Measurements from ENCODE around the gene CEMIP2.
"Not testable (repeated sequence)": the region's sequence is repeated elsewhere in the genome, so short reads cannot be mapped to it uniquely, and the experiment has no call there.

Gene CEMIP2

DNA sequence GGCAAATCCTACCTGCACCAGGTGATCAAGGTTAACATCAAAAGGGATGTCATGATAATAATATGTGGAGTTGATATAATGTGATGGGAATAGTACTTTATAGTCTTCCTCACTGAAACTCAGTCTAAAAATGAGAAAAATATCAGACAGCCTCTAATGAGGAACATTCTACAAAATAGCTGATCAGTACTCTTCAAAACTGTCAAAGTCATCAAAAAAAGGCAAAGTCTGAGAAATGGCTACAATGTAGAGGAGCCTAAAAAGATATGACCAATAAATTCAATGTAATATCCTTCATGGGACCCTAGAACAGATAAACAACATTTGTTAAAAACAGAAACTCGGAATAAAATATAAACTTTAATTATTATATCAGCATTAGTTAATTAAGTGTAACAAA is 95.7 kb downstream of the CEMIP2 start:
- no peak for DNase-seq

DNA sequence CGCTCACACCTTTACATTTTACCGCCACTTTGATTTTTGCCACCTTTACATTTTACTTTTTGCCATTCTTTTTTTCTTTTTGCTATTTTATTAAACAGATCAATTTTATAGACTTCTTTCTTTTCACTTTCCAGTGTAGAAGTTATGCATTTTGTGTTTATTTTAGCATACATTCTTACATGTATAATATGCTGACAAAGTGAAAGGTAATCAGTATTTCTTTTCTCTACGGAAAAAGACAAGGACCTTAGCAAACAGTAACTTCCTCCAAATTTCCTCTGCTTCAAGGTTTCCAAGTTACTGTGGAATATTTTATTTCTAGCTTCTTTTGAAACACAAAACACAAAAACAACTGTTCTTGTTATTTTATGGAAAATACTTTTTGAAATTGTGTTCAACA is 97.0 kb downstream of the CEMIP2 start:
- no peak for DNase-seq

DNA sequence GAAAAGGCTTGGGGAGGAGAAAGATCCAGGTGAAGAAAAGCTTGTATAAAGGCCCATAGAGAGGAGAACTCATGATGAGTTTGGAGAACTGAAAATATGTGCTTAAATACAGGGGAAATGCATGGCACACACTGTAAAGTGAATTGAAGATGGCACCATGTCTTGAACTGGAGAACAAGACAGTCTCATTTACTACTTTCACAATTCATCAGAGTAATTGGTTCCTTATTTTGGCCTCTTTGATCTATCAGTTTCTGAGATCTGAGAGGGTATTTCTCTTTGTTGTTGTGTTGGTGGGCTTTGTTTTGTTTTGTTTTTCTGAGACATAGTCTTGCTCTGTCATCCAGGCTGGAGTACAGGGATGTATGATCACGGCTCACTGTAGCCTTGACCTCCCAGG is 98.2 kb downstream of the CEMIP2 start:
- no peak for DNase-seq

DNA sequence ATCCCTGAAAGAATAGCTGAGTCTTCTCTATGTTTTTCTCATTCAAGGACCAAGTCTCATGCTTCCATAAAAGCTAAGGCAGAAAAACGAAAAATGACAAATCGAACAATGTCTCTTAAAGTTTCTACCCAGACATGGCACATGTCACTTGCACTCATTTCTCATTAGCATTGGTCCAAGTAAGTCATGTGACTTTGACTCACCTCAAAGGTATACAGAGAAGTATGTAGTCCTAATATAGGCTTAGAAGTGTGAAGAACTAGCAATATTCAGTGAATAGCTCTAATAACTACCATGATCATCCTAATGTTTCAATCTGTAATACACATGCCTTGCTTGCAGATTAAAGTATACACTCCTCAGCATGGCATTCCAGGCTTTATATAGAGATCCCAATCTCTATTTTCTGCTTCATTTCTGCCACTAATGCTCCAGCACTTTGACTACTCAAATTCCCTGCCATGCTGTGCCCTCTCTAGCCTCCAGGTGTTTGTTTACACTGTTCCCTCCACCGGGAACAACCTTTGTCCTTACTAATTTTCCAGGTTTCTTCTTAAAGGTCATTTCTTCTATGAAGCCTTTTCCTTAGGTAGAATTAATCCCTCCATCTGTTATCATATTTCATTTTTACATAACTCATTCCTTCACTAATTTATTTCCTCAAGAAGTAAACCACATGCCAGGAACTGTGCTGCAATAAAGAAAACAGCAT is 98.9 kb downstream of the CEMIP2 start:
- DNase-seq: no peak

DNA sequence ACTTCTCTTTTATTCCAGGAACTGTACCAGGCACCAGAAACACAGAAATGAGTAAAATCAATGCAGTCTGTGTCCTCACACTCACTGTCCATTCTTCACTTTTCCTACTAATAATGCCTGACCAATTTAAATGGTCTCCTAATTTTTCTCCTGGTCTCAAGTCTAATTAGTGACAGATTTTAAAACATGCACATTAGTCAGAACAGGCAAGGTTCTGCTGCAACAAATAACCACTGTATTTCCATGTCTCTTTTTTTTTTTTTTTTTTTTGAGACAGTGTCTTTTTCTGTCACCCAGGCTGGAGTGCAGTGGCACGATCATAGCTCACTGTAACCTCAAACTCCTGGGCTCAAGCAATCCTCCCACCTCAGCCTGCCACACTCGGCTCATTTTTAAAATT is 99.6 kb downstream of the CEMIP2 start:
- DNase-seq: no peak

DNA sequence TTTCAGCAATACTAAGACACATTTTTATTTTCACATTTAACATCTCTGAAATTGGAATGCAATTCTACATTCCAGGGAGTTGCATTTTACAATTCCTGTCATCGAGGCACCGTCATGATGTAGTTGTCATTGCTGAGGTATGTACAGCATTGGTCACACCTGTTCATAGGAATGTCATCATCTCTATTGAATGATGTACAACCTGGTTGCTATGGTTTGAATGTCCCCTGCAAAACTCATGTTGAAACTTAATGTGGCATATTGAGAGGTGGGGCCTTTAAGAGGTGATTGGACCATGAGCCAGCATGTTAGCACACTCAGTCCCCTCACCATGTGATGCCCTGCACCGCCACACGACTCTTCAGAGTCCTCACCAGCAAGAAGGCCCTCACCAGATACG is 103.1 kb downstream of the CEMIP2 start:
- no peak for DNase-seq

DNA sequence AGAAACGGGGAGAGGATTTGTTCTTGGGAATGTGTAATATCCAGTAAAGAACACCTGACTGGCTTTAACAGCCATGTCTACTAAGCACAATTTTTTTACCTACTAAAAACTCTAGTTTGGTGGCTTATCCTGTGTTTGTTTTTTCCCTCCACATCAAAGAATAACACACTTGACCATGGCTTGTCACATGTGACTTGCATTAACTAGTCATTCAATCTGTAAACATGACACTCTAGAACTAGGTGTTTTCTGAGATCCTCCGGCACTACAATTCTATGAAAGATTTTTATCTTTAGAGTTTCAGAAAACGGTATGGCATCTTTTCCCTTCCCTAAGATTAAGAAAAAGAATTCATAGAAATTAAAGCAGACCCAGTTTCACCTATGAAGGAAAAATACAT is 103.7 kb downstream of the CEMIP2 start:
- DNase-seq: no peak

DNA sequence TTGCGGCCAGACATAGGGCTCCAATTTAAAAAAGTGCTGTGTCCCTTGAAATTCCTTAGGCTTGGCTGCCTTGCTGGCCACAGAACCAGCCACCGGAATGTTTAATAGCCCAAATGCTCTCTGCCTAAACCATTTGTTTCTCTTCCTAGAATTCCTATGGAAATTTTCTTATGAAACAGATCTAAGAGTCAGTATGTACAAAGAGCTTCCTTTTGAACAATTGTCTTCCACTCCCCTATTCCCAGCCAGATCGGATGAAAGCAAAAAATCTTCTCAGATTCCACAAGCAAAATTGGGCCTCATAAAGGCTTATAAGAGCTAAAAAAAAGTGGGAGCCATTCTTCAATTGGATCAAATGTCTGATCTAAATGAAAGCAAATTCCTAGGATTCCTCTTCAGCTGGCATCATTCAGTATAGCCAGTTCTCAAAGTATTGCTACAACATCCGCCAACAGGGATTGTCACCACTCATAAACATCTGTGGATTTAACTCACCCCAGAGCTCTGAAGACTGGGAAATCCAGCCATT is 104.3 kb downstream of the CEMIP2 start:
- DNase-seq: no peak

DNA sequence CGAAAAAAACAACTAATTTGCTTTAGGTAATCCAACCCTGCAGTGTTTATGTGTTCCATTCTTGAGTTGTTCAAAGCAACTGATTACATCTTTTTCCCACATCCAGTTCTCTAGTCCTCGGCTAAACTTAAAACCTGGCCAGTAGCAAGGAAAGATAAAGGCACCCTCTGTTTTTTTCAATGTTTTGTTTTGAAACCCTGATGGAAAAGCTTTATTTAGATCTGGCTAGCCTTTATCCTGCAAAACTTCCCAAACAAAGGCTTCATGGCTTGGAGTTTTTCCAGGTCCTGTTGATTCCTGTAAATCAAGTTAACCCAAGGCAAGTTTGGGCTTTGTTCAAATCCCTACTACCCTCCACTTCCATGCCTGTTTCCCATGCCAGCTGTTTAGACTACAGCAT is 105.1 kb downstream of the CEMIP2 start:
- DNase-seq: no peak

DNA sequence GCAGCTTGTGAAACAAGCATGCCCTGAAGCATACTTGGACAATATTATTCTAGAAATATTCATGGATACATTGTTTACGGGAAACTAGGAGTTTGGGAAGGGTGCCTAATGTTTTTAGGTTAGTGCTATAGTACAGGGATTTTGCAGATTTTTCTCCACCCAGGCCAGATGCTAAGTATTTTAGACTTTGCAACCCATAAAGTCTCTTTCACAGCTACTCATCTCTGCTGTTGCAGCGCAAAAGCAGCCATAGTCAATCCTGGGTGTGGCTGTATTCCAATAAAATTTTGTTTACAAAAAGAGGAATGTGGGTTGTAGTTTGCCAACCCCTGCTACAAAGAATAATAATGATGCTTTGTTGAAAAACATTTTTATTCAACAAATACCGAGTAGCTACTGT is 106.2 kb downstream of the CEMIP2 start:
- no peak for DNase-seq

DNA sequence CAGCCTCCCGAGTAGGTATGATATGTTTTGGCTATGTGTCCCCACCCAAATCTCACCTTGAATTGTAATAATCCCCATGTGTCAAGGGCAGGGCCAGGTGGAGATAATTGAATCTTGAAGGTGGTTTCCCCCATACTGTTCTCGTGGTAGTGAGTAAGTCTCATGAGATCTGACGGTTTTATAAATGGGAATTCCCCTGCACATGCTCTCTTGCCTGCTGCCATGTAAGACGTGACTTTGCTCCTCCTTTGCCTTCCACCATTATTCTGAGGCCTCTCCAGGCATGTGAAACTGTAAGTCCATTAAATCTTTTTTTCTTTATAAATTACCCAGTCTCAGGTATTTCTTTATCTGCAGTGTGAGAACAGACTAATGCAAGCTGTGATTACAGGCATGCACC is 111.0 kb downstream of the CEMIP2 start:
- not testable (repeated sequence) for DNase-seq

DNA sequence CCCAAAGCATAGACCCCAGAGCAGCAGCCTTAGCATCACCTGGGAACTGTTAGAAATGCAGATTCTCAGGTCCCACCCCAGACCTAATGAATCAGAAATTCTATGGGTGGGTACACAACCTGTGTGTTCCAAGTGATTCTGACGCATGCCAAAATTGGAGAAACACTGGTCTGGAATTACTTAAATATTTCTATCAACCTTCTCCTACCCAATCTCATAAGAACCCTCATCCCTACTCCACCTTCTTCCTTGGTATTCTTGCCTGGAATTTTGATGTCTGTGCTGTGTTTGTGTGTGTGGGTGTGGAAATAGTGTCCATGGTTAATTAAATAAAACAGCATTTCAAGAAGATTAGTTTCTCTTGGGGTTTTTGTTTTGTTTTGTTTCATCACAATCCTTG is 111.8 kb downstream of the CEMIP2 start:
- no peak for DNase-seq

DNA sequence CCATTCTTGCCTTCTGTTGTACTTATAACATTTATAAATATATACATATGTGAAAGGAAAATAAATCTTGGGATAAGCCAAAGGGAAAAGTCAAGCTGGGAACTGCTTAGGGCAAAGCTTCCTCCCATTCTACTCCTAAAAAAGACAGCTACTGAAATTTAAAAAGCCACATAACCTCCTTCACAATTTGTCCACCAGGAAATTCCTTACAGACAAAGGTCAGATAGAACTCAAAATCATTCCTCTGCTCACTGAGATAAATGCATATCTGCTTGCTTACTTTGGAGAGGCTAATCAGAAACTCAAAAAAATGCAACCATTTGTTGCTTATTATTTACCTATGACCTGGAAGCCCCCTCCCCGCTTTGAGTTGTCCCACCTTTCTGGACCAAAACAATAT is 112.5 kb downstream of the CEMIP2 start:
- no peak for DNase-seq

DNA sequence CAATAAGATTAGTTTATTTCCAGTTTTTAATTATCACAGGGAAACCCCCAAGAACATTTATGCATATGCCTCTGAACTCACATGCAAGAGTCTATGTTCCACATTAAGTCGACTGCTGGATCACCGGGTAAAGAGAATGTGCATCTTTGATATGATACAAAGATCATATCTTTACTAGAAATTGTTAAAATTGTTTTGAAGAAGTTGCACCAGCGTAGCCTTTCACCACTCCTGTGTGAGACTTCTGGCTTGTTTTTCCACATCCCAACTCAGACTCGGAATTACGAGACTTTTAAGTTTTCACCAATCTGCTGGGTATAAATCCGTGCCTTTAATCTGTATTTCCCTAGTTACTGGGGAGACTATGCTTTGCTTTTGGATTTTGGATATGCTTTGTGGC is 113.2 kb downstream of the CEMIP2 start:
- DNase-seq: no peak

DNA sequence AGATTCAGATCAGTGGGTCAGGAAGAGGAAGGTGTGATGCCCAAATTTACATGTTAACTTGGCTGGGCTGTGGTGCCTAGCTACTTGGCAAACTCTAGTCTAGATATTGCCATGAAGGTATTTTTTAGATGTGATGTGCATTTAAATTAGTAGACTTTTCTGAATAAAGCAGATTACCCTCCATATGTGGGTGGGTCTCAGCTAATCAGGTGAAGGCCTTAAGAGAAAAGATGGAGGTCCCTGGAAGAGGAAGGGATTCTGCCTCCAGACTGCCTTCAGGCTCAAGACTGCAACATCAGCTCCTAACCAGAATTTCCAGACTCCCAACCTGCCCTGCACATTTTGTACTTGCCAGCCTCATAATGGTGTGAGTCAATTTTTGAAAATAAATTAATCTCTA is 115.8 kb downstream of the CEMIP2 start:
- DNase-seq: no peak

DNA sequence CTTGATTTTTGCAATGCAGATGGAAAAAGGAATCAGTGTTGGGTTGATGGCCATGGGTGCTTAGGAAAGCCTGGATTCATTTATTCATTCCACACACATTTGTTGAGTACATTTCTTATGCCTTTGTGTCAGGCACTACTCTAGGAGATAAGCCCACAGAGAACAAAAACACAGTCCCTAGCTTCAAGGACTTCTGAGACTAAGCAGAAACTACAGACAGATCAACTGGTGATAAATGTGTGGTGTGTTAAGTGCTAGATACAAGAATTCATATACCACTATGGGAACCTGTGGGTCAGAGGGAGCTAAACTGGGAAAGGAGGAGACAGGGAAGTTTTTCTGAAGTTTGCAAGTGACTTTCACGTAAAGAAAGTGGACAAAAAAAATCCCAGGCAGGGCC is 119.9 kb downstream of the CEMIP2 start:
- DNase-seq: no peak

DNA sequence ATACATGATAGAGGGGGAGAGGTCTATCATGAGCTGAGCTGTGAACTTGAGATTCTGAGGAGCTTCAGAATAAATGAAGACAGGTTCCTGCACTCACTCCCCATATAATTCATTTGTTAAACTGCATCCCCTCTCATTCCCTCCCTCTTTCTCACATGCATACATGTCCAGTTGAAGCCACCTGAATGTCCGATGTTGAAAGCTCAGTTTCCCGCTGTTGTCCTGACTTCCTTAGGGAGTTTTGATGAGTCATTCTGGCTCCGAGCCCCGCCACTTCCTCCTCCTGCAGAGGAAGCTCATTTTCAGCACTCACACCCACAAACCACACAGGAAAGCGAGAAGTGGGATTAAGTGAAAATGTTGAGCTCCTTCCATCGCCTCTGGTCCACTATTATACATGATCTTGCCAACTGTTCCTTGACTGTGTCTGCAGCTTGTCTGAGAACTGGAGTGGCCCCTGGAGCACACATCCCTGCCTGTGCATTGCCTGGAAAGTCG is 121.2 kb downstream of the CEMIP2 start:
- no peak for DNase-seq

DNA sequence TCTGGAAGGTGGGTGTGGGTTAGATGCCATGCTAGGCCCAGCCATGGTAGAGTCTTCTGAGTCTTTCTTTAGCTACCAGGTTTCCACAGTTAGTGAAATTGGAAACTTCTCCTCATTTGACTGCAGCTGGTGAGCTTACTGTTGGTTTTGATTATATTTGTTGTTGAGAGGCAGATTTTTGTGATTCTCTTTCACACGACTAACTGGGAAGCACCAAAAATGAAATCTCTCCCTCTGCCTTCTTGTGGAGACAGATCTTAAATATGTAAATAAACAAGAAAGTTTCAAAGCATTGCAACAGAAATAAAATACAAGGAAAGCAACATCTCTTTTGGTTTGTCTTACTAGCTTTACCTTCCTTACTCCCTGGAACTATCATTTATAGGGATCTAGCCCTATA is 122.2 kb downstream of the CEMIP2 start:
- no peak for DNase-seq

DNA sequence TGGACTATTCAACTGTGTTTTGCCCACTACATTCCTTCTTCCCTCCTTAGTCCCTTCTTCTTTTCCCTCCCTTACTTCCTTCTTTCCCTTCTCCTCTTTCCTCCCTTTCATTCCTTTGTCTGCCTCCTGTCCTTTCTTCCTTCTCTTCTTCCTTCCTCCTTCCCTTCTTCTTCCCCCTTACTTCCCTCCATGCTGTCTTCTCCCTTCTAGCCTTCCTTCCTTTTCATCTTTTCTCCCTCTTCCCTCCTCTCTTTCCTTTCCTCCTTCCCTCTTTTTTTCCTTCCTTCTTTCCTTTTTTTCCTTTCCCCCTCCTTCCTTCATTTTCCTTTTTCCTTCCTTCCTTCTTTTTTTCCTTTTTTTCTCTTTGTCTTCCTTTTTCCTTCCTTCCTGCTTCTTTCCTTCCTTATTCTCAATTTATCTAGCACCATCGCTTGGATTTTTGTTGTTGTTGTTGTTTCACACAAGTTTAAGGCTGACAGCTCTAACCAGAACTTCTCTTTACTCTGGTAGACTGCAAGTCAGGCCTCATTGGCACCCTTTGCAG is 123.4 kb downstream of the CEMIP2 start:
- DNase-seq: no peak

DNA sequence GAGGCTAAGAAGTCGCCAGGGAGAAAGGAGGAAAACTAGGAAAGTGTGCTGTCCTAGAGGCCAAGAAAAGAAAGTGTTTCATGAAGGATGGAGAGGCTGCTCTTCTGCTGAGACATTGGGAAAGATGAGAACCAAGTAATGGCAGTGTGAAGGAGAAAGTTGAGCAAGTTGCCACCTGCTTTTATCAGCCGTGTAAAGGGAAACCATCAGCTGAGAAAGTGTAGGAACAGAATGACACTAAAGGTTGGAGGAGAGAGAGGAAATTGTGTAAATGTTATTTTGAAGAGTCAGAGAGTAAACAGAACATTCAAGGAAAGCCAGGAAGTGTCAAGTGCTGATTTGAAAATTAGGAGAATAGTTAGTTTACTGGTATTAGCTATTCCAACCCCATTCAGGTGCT is 125.0 kb downstream of the CEMIP2 start:
- DNase-seq: no peak

DNA sequence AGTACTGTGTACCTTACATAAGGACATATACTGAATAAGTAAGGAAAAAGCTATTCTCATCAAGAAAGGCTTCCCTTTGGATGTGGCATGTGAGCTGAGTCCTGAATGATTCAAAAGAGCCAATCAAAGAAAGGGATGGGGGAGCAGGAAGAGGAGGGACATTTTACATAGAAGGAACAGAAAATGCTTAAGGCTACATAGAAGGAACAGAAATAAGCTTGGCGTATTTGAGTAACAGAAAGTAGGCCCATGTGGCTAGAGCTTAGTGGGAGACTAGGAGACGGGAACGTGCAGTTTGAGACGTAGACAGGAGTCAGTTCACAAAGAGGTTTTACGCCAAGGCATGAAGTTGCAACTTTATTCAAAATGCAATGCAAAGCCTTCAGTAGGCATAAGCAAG is 126.3 kb downstream of the CEMIP2 start:
- DNase-seq: no peak

DNA sequence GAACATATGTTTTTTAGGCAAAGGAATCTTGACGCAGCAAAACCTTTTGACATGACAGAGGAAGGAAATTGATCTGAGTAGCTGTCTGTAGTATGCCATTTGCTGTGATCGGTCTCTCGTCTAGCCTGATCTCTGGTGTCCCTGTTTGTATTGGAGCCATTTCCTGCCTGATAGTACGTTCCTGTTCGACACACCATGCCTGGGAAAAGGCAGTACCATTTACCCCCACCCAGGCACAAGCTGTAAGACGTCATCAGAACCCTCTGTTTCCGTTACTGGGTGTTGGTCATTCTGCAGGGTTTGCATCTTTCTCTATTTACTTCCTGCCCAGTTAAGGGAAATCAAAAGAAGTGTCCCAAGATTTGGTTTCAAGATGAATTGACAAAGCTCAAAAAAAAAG is 129.7 kb downstream of the CEMIP2 start:
- DNase-seq: no peak

DNA sequence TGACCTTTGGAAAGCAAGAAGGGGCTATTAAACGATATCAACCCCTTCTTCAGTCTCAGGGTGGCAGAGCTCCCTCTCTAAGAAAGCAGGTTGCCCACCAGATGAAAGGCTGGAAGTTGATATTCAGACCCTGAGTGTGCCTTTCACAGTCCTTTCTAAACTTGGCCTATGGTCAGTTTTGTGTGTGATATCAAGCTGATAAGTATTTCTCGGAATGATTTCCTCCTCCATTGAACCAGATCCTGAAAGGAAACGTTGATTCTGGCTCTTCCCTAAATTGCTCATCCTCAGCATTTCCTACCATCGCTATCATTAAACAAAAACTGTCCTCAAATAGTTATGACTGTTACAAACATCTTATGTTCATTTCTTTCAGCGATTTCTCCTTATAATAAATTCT is 130.4 kb downstream of the CEMIP2 start:
- DNase-seq: no peak

DNA sequence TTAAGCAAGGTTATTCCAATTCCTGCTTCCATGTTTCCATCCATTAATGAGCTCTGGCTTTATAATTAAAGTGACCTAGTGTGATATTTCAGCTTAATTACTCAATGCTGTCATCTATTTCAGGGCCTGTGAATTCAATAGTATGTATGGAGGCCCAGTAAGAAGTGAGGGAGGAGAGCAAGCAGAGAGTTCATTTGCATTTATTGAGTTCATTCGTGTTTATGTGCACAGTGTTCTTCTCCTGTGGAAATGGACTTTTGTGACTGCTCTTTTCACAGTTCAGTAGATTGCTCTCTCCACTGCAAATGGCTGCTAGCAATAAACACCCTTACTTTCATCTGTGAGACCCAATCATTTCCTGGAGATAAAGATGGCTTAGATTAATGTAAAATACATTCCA is 130.9 kb downstream of the CEMIP2 start:
- no peak for DNase-seq

All from activated CD8-positive, alpha-beta memory T cell treated with anti-CD3 and anti-CD28 coated beads, Interleukin-2, amount 50 U/mL, for 4 hours (primary cell).